Activated naive CD8-positive, alpha-beta T cell (primary cell): ENCODE measurements around the gene ZNF775.

Experiments used
- H3K27ac Mint-ChIP-seq: one replicate; pipeline ENCODE4 v1.8.0; 2021; ENCODE audit warnings: mixed read lengths
- H3K27me3 Mint-ChIP-seq: one replicate; pipeline ENCODE4 v1.8.0; 2021; ENCODE audit warnings: mixed read lengths
- H3K36me3 Mint-ChIP-seq: one replicate; pipeline ENCODE4 v1.8.0; 2021; ENCODE audit warnings: mixed read lengths
- H3K4me1 Mint-ChIP-seq: one replicate; pipeline ENCODE4 v1.8.0; 2021; ENCODE audit warnings: low read depth, mixed read lengths
- H3K4me3 Mint-ChIP-seq: one replicate; pipeline ENCODE4 v1.8.0; 2021; ENCODE audit warnings: mild to moderate bottlenecking, mixed read lengths
- H3K9me3 Mint-ChIP-seq: one replicate; pipeline ENCODE4 v1.8.0; 2021; ENCODE audit warnings: low read depth, mixed read lengths

ZNF775 gene

GRCh38 chr7:150412518-150413488 is 33.7 kb downstream of the ZNF775 start:
- no peak overlapping the region for H3K27ac Mint-ChIP-seq
- no peaks in the 10 kb centered on the region for H3K9me3 Mint-ChIP-seq
- H3K4me3 Mint-ChIP-seq = no peak overlapping the region
- H3K36me3 Mint-ChIP-seq = no peaks in the 10 kb centered on the region
- no peaks in the 10 kb centered on the region for H3K27me3 Mint-ChIP-seq
- peaks cover 5% of the 10 kb centered on the region for H3K4me1 Mint-ChIP-seq

DNA sequence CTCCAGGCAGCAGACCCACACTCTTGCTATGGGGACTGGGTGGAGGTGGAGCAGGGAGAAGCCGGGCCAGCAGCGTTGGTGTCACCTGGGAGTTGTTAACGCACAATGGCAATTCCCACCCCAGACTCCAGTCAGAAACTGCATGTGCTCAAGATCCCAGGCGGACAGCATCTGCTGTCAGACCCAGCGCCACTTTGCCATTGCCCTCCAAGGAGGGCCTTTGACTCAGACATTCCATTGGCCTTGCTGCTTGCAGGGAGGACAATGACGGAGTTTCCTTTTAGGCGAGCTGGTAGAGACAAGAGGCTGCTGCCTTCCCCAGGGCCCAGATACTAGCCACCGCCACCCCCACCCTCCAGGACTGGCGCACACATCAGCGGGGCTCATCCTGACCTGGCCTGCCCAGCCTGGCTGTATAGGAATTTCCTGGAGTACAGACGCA is 34.5 kb downstream of the ZNF775 start:
- no peaks in the 10 kb centered on the region for H3K36me3 Mint-ChIP-seq
- H3K9me3 Mint-ChIP-seq = no peaks in the 10 kb centered on the region
- no peaks in the 10 kb centered on the region for H3K27me3 Mint-ChIP-seq
- no peak overlapping the region for H3K4me3 Mint-ChIP-seq
- H3K27ac Mint-ChIP-seq = no peak overlapping the region
- H3K4me1 Mint-ChIP-seq = peaks cover 3% of the 10 kb centered on the region

- H3K4me3 Mint-ChIP-seq = no peak overlapping the region
- H3K4me1 Mint-ChIP-seq = no peaks in the 10 kb centered on the region
- H3K9me3 Mint-ChIP-seq = no peaks in the 10 kb centered on the region
- no peaks in the 10 kb centered on the region for H3K36me3 Mint-ChIP-seq
- no peaks in the 10 kb centered on the region for H3K27me3 Mint-ChIP-seq
- H3K27ac Mint-ChIP-seq = no peak overlapping the region
Observed at GRCh38 chr7:150415161-150416153, 36.3 kb downstream of the ZNF775 start.

DNA sequence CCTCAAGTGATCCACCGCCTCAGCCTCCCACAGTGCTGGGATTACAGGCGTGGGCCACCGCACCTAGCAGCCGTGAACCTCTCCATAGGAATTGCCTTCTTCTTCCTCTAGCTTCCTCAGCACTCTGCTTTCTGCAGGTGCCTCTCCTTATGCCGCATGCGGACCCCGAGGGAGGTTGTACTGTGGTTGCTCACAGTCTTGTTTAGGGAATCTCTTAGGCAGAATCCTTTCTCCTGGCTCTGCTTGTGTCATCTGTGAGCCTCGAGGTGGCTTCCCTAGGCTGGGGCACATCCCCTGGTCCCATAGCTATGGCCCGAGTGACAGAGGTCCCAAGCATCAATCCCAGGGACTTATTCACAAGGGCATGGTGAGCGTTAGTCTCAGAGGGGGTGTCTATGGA is 38.1 kb downstream of the ZNF775 start:
- Mint-ChIP-seq H3K27me3 (no peaks in the 10 kb centered on the region), H3K36me3 (no peaks in the 10 kb centered on the region), H3K4me1 (peaks cover 5% of the 10 kb centered on the region), H3K9me3 (no peaks in the 10 kb centered on the region), H3K4me3 (no peak overlapping the region), H3K27ac (no peak overlapping the region)

- H3K4me3 Mint-ChIP-seq = no peak overlapping the region
- H3K27ac Mint-ChIP-seq = no peak overlapping the region
- H3K27me3 Mint-ChIP-seq = no peaks in the 10 kb centered on the region
- no peaks in the 10 kb centered on the region for H3K36me3 Mint-ChIP-seq
- peaks cover 5% of the 10 kb centered on the region for H3K4me1 Mint-ChIP-seq
- no peaks in the 10 kb centered on the region for H3K9me3 Mint-ChIP-seq
Observed at GRCh38 chr7:150417863-150418262, 38.7 kb downstream of the ZNF775 start.

- Mint-ChIP-seq H3K27ac (no peak overlapping the region), H3K4me3 (no peak overlapping the region), H3K9me3 (no peaks in the 10 kb centered on the region), H3K27me3 (no peaks in the 10 kb centered on the region), H3K4me1 (peaks cover 5% of the 10 kb centered on the region), H3K36me3 (peaks cover 2% of the 10 kb centered on the region)
Observed at GRCh38 chr7:150420242-150420641, 41.1 kb downstream of the ZNF775 start.

DNA sequence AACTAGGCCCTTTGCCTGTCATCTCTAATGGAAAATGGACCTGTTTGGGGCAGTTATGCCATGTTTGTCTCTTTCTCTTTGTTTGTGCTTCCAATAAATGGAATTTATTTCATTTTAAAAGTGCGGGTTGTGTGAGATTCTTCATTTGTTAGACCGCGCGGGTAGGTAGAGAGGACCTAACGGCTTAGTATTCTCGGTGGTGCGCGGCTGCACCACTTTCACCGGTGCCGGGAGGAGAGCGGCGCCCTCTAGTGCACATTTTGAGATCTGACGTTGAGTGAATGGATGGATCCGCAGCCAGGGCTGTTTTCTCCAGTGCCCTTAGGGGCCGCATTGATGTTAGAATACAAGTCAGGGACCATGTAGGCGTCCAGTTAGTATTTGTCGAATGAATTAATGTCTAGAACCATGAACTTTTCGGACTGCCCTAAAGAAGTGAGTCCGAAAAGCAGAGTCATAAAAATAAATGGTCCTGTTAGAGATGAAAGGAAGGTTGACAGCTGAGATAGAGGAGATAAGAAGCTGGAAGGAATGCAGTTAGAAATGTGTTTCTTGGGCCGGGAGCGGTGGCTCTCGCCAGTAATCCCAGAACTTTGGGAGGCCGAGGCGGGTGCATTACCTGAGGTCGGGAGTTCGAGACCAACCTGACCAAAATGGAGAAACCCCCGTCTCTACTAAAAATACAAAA is 42.0 kb downstream of the ZNF775 start:
- Mint-ChIP-seq H3K27ac (no peak overlapping the region), H3K36me3 (peaks cover 2% of the 10 kb centered on the region), H3K4me3 (no peak overlapping the region), H3K4me1 (peaks cover 5% of the 10 kb centered on the region), H3K9me3 (no peaks in the 10 kb centered on the region), H3K27me3 (no peaks in the 10 kb centered on the region)

DNA sequence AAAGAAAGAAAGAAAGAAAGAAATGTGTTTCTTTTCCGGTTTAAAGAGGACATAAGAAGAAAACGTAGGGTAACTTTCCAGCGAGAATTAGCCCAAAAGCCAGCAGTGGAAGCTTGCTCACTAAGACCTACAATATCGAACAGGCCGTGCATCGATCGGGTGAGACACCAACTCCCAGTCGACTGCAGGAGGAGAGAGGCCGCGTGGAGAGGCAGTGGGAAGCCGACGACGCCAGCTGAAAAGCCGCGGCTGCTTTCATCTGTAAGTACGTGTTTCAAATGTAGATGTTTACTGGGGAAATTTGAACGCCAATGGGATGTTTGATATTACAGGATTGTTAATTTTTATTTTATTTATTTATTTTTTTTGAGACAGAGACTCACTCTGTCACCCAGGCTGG is 42.7 kb downstream of the ZNF775 start:
- Mint-ChIP-seq H3K27me3 (no peaks in the 10 kb centered on the region), H3K4me1 (peaks cover 5% of the 10 kb centered on the region), H3K9me3 (no peaks in the 10 kb centered on the region), H3K36me3 (peaks cover 2% of the 10 kb centered on the region), H3K4me3 (no peak overlapping the region), H3K27ac (no peak overlapping the region)

DNA sequence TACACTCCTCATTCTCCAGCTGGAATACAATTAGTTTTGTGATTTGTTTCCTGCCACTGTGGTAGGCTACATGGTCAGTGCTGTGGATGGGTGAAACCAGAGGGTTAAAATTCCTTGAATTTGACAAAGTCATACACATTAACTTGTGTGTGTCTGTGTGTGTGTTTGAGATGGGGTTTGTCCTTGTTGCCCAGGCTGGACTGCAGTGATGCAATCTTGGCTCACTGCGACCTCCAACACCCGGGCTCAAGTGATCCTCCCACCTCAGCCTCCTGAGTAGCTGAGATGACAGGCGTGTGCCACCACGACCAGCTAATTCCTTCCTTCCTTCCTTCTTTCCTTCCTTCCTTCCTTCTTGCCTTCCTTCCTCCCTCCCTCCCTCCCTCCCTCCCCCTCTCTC is 46.5 kb downstream of the ZNF775 start:
- peaks cover 2% of the 10 kb centered on the region for H3K36me3 Mint-ChIP-seq
- H3K4me3 Mint-ChIP-seq = no peak overlapping the region
- H3K27me3 Mint-ChIP-seq = no peaks in the 10 kb centered on the region
- no peaks in the 10 kb centered on the region for H3K9me3 Mint-ChIP-seq
- H3K4me1 Mint-ChIP-seq = peaks cover 10% of the 10 kb centered on the region
- no peak overlapping the region for H3K27ac Mint-ChIP-seq

DNA sequence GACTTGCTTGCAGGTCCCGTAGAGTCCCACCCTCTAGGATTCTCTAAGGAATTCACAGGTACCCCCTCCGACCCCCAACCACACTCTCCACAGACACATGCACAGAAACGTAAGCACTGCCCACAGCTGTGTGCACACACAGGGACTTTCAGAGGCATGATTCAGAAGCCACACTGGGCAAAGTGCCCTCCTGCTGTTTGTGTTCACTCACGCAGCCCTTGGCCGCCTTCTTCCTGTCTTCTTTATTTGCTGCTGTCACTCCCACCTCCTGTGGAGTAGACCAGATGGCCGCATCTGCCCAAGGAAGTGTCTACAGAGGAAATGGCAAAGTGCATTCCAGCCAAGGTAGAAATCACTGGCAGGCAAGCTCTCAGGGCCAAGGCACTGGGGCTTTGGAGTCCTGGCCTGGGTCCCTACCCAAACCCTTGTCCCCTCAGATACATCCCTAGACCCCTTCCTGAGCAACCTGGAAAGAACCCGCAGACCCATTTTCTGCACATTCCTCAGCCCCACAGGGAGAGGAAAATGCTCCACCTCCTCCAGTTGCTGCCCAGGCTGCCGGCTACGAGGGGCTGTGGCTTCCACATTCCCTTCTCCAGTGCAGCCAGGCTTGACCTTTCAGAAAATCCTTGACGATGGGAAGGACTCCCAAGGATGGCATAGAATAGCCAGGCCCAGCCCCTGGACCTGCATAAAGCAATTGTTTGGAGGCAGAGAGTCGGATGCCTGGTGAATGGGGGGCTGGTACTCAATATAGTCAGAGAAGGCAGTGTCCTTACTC is 49.7 kb downstream of the ZNF775 start:
- Mint-ChIP-seq H3K4me1 (peaks cover 13% of the 10 kb centered on the region), H3K4me3 (no peak overlapping the region), H3K36me3 (peaks cover 4% of the 10 kb centered on the region), H3K27ac (no peak overlapping the region), H3K9me3 (no peaks in the 10 kb centered on the region), H3K27me3 (peaks cover 2% of the 10 kb centered on the region)

DNA sequence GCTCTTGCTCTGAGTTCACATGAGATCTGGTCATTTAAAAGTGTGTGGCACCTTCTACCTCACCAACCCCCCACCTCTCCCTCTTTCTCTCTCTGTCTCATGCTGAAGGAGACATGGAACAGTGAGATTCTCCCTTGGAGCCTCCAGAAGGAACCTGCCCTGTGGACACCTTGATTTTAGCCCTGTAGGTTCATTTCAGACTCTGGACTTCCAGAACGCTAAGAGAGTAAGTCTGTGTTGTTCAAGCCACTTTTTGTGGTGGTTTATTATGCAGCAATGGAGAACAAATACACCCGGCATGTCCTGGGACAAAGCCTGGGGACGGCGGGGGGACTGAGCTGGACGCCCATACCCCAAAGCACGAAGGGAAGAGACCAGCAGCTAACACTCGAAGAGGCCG is 50.6 kb downstream of the ZNF775 start:
- peaks cover 4% of the 10 kb centered on the region for H3K36me3 Mint-ChIP-seq
- H3K27ac Mint-ChIP-seq = no peak overlapping the region
- peaks cover 13% of the 10 kb centered on the region for H3K4me1 Mint-ChIP-seq
- H3K4me3 Mint-ChIP-seq = no peak overlapping the region
- H3K9me3 Mint-ChIP-seq = no peaks in the 10 kb centered on the region
- H3K27me3 Mint-ChIP-seq = peaks cover 2% of the 10 kb centered on the region

DNA sequence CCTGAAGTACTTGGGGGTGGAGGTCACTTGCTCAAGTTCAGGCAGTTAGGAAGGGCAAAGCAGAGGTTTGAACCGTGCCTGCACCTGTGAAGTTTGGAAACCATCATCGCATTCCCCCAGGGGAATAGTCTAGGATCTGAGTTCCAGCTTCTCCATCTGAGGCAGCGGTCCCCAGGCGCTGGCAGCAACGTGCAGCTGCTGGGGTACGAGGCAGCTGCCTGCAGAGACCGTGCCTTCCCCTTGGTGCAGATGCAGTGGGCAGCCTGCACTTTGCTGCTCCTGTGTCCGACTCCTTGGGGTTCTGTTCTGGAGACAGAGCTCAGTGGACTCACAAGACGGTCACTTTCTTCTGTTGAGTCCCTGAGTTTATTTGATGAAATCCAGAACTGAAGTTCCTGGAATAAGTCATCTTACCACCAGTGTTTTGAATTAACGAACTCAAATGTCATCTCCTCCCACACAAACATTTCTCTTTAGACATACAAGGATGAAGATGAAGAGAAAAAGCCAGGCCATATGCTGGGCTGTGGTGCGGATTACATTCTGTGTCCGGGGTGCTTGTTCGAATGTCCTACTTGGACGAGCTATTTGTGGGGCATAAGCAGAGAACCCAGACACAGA is 51.4 kb downstream of the ZNF775 start:
- Mint-ChIP-seq H3K27me3 (peaks cover 2% of the 10 kb centered on the region), H3K4me1 (peaks cover 13% of the 10 kb centered on the region)

DNA sequence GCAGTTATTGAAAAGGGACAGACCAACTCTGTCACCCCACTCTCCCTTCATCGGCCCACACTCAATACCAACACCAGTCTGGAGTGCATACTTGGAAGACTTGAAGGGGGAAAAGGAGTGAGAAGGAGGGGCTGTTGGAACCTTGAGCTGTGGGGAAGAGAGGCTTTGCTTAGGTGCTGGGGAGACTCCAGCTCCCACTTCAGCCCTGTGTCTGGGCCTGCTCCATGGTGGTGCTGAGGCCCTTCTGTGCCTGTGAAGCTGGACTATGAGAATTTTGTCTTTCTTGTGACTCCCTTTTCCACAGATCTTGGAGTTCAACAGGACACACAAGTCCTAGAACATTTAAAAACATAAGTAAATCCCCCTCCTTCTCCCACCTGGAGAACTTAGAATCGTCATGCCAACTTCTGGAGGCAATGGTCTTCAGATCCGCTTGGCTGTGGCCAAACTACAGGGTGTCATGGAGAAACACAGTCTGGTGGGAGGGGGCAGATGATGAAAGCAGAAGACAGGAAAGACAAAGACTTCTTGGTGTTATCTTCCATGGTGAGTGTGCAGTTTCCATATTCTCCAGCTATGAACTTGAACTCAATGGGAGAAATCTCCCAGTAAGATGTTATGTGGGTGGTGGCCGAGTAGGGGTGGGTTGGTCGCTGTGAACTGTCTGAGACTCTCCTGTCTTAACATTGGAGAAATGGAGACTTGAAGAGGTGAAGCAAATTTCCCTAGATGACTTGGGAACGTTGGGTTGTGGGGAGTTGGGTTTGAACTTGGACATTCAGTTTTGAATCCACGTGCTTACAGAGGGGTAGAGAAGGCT is 52.9 kb downstream of the ZNF775 start:
- Mint-ChIP-seq H3K4me1 (peaks cover 16% of the 10 kb centered on the region), H3K9me3 (no peaks in the 10 kb centered on the region)

More for the DNA sequence above, 51.4 kb downstream of the ZNF775 start:
- no peaks in the 10 kb centered on the region for H3K9me3 Mint-ChIP-seq
- H3K36me3 Mint-ChIP-seq = peaks cover 2% of the 10 kb centered on the region
- H3K27ac Mint-ChIP-seq = no peak overlapping the region
- no peak overlapping the region for H3K4me3 Mint-ChIP-seq

More for the DNA sequence above, 52.9 kb downstream of the ZNF775 start:
- Mint-ChIP-seq H3K27me3 (peaks cover 2% of the 10 kb centered on the region), H3K27ac (no peak overlapping the region), H3K4me3 (no peak overlapping the region), H3K36me3 (peaks cover 2% of the 10 kb centered on the region)
